Fibroblast of the aortic adventitia (primary cell): ENCODE data around the gene SMPD4. TPM values are rescaled to one million over a fixed set of nuclear protein-coding genes. Genes with fewer than 3 reads are reported as not detected.
"Not testable (repeated sequence)": the region's sequence is repeated elsewhere in the genome, so short reads cannot be mapped to it uniquely, and the experiment has no call there.

Source experiments
- DNase-seq: peaks from one replicate; pipeline ENCODE4 v3.0.0-alpha.2; 2010; ENCODE audit warnings: low read depth
- H3K4me3 ChIP-seq: 2 replicates; pipeline ENCODE4 v1.5.1; 2011; ENCODE audit warnings: low read depth, mild to moderate bottlenecking, control low read depth, low read length, moderate library complexity
- CTCF ChIP-seq: IDR thresholded peaks from 2 replicates; pipeline ENCODE4 v1.5.1; 2011; ENCODE audit warnings: mild to moderate bottlenecking, low read length, control low read depth, inconsistent platforms; ENCODE audit not compliant: insufficient read depth
- small RNA-seq: library from RNA; depleted of rRNA; stranded (forward); fragments of <200 nt; gene quantifications from one replicate; pipeline ENCODE3, GENCODE V24; 2012
- total RNA-seq: library from RNA; depleted of rRNA; stranded (reverse); fragments of >200 nt; gene quantifications from 2 replicates; pipeline ENCODE4 v1.2.3, GENCODE V29; 2012; ENCODE audit warnings: low replicate concordance

Gene SMPD4
- total RNA-seq, 1 donor: 22.5 TPM

- TF ChIP-seq CTCF: no peak
- DNase-seq: no peak
These were observed 45.5 kb downstream of the SMPD4 start for GRCh38 chr2:130135692-130136541.

GRCh38 chr2:130129120-130129829, 52.1 kb downstream of the SMPD4 start, which contains the start of gene POTEF:
Gene POTEF, minus strand, starts transcription at chr2:130129222. Its CDS starts 8,707 bp downstream, at chr2:130120515.
- not testable (repeated sequence) for H3K4me3 ChIP-seq, DNase-seq

More at GRCh38 chr2:130135692-130136541, 45.5 kb downstream of the SMPD4 start:
- H3K4me3 ChIP-seq: no peak overlapping the region

- H3K4me3 ChIP-seq, DNase-seq: not testable (repeated sequence)
These were observed 52.9 kb downstream of the SMPD4 start for GRCh38 chr2:130128464-130128863.

GRCh38 chr2:130127726-130128125, 53.7 kb downstream of the SMPD4 start:
- DNase-seq, H3K4me3 ChIP-seq: not testable (repeated sequence)

GRCh38 chr2:130120924-130121323, 60.5 kb downstream of the SMPD4 start:
- not testable (repeated sequence) for H3K4me3 ChIP-seq, DNase-seq

DNA sequence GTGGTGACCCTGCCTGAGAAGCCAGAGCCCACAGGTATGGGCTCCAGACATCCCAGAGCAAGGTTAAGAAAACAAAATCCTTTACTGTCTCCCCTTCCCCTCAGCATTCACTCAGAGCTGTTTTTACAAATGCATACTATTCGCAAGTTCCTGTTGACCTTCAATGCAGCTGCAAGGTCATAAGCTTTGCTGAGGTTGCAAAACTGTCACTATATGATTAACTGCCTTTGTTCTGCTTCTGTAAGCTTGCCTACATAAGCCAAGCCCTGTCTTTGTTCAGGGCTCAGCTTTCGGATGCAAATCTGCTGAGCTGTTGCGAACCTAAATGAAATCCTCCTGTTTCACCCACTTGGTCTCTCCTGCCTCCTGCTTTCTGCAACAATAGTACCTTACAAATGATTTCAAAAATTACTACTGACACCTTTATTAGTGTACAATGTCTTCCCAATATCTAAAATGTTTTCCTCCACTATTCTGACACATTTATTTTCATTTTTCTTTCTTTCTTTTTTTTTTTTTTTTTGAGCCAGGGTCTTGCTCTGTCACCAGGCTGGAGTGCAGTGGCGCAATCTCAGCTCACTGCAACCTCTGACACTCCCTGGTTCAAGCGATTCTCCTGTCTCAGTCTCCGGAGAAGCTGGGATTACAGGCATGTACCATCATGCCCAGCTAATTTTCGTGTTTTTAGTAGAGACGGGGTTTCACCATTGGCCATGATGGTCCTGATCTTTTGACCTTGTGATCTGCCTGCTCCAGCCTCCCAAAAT, 78.6 kb downstream of the SMPD4 start:
- not testable (repeated sequence) for H3K4me3 ChIP-seq, DNase-seq

Small RNA genes within 50 kb of the gene (small RNA-seq; reads per million reads assigned to genes)
- gene RNU6-1049P: not detected

Other genes starting within 250 kb of the SMPD4 start
- gene RAB6C, start 201.9 kb downstream of the SMPD4 start, total RNA-seq: not detected in 2 replicates
- gene POTEF, start 52.4 kb downstream of the SMPD4 start, total RNA-seq: not detected in 2 replicates
- 9.7 and 12.2 TPM in 2 replicates for gene CCDC74B, start 36.5 kb downstream of the SMPD4 start, total RNA-seq
- 90.5 and 137 TPM in 2 replicates for gene MZT2B, start 660 bp upstream of the SMPD4 start, total RNA-seq
- gene TUBA3E, start 16.8 kb upstream of the SMPD4 start, total RNA-seq: not detected in 2 replicates
- 59.0 and 66.1 TPM in 2 replicates for gene IMP4, start 161.3 kb upstream of the SMPD4 start, total RNA-seq
- 22.2 and 25.8 TPM in 2 replicates for gene PTPN18, start 174.5 kb upstream of the SMPD4 start, total RNA-seq